GM19455 (cell line): Measurements from ENCODE around the gene ISL1.

Experiments
- ATAC-seq: cut with Tn5 transposase; IDR thresholded peaks from one replicate; pipeline ENCODE4 v1.9.1; 2021; ENCODE audit not compliant: unreplicated experiment

Gene ISL1

DNA sequence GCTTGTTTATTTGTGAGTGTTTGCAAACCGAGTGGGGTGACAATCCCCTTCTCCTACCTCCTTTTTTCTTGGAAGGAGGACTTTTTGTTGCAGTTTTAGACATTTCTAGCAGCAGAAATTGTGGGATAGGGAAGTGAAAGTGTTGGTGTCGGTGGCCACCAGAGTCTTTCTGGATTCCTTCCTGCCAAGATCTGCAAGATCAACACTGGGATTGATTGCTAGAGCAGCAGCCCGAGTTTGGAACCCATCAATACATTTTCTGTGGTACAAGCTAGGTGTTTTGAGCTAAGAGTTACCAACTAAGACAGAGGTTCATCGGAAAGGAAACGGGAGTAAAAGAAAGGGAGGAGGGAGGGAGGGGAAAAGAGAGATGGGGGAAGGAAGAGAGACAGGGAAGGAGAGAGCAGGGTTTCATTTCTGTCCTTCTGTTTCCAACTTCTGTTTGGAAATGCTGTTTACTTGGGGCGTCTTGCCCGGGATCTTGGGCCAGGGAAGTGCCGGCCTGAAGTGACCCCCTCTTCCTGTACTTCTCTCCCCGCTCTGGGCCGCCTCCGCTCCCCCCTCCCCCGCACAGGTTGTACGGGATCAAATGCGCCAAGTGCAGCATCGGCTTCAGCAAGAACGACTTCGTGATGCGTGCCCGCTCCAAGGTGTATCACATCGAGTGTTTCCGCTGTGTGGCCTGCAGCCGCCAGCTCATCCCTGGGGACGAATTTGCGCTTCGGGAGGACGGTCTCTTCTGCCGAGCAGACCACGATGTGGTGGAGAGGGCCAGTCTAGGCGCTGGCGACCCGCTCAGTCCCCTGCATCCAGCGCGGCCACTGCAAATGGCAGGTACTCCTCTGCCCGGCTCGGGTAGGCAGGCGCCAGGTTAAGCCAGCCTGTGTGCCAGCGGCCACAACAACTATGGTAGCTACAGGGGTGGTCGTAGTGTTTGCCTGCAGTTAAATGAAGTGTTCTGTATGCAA is 4.0 kb downstream of the ISL1 start:
- ATAC-seq, result no peak

DNA sequence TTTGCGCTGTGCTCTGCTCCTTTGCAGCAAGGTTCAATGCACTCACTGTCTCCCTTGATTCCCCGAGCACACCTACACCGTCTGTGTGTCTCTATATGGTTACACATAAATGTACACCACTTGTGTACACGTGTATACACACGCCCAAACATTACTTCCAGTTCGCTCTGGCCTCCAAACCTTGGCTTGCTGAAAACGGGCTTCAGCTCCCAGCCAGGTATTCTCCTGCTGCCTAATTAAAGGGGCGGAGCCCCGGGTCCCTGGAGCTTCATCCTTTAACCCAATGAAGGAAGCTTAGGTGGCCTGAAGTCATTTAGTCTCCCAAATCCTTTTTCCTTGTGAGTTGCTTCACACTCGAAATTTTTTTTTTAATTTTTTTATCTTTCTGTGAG is 4.6 kb downstream of the ISL1 start:
- ATAC-seq, result no peak

DNA sequence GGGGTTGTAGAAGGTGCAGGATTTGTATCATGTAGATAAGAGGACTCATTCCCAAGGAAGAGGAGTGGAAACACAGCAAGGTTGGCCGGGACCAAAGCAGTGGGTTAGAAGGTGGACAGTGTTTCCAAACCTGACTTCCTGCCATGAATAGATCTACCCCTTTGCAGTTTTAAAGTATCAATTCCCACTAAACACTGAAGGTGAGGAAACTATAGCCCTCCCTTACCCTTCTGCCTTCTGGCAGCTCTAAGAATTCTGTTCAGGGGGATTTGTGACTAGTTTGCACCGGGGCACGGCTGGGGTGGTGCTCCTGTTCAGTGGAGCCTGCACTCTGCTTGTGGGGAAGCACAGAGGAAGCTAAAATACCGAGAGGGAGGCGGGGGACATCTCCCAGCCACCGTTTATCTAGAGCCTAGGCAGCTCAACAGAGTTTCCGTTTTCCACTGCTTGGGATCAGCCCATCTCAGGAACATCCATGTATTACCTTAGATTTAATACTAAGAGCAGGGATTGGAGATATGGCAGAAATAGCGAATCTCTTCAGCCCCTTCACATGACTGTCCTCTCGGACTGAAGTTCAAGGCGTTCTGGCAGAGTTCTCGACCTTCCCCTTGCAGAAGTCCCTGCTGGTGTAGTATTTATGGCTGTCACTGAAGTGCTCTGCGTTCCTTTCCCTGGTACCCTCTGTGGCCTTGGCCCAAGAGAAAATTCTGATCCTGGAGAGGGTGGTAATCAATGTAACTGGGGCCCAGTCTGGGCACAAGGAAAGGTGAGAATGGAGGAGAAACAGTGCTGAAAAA is 5.4 kb downstream of the ISL1 start:
- ATAC-seq, result no peak

DNA sequence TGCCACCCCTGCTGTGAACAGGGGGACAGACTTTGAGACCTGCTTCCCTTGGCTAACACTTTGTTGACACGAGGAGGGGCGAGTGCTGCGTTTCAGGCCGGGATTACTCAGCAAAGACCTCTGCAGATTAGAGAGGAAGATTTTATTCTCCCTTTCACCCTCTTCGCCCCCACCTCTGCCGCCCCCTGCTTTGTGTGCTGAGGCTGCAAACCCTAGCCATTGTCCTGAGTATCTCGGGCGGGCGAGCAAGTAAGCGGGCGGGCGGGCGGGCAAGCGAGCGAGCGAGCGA is 6.0 kb downstream of the ISL1 start:
- no peak for ATAC-seq

DNA sequence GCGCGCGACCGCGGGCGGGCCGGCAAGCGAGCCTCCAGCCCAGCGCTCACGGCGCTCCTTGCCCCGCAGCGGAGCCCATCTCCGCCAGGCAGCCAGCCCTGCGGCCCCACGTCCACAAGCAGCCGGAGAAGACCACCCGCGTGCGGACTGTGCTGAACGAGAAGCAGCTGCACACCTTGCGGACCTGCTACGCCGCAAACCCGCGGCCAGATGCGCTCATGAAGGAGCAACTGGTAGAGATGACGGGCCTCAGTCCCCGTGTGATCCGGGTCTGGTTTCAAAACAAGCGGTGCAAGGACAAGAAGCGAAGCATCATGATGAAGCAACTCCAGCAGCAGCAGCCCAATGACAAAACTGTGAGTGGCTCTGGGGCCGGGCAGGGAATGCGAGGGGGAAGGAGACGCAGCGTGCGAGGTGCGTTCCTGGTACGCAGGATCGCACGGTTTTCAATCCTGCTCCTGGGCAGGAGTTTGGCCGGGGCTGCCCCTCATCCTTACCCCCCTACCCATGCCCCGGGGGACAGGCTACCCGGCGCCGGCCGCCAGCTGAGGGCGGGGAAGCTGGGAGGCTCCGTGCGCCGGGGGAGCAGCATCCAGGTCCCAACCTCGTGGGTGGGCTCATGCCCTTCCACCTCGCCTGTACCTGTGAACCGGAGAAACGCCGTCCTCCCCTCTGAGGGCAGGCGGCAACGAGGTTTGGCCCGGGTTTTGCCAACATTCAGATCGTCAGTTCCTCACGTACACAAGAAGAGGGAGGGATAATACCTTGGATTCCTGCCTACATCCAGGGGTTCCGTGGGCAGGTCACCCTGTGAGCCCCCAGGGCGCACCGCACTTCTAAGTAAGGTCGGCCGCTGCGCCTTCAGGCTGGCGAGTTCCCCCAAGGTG is 6.6 kb downstream of the ISL1 start:
- no peak for ATAC-seq

DNA sequence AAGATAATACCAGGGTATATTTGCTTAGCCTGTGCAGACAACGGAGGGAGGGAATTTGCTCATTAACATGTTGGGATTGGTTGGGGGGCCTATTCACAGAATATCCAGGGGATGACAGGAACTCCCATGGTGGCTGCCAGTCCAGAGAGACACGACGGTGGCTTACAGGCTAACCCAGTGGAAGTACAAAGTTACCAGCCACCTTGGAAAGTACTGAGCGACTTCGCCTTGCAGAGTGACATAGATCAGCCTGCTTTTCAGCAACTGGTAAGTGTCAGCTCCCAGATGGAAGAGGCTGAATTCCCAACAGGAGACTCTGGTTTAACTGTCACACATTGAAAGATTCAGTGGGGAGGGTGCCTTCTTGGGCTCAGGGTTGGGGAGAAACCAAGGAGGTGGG is 7.9 kb downstream of the ISL1 start:
- ATAC-seq, result no peak

DNA sequence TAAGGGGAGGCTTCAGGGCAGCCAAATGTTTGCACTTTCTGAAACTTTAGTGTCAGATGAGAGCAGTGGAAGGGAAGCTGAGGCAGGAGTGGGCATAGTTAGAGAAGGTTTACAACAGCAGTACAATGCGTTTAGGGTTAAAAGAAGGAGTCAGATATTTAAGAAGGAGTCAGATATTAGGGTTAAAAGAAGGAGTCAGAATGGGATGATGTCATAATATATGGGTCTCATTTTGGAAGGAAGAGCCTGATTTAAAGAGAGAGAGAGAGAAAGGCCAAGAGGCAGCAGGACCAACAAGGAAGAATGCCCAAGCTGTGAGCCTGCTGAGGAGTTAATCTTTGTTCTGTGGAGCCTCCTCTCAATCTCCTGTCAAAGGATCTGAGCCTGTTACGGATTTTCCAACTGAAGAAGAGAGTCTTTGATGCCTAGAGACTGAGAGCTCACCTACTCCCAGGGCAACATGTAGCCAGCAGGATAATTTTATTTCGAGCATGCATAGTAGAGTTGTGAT is 9.5 kb downstream of the ISL1 start:
- ATAC-seq, result no peak

DNA sequence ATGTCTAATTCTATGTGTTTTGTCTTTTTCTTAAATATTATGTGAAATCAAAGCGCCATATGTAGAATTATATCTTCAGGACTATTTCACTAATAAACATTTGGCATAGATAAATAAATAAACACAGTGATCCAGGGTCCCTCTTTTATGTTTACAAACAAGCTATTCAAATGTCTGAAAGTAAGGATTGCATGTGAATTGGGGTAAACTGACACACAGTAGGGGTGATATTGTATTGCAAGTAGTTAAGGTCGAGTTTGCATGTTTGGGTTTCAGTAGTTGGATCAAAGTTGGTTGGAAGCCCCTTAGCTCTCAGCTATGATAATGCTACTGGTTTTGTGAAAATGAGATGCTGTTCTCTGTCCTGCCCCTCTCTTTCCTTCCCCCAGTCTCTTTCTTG is 11.4 kb downstream of the ISL1 start:
- ATAC-seq, result no peak

DNA sequence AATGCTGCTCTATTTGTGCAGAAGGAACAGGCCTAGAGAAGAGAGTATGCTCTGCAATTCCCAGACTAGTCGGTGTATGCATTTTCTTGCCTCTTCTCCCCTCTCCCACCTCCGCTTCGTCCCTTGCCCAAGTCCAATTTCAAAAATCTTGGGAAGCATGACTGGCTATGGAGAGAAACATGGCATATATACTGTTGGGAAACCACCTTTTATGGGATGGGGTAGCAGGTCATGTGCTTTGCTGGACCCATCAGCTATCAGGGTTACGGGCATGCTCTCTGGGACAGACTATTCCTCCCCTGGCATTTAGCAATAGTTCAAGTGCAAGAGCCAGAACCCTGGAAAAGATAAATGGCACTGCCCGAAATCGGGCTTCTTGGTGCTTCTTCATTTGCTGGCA is 12.0 kb downstream of the ISL1 start:
- no peak for ATAC-seq

DNA sequence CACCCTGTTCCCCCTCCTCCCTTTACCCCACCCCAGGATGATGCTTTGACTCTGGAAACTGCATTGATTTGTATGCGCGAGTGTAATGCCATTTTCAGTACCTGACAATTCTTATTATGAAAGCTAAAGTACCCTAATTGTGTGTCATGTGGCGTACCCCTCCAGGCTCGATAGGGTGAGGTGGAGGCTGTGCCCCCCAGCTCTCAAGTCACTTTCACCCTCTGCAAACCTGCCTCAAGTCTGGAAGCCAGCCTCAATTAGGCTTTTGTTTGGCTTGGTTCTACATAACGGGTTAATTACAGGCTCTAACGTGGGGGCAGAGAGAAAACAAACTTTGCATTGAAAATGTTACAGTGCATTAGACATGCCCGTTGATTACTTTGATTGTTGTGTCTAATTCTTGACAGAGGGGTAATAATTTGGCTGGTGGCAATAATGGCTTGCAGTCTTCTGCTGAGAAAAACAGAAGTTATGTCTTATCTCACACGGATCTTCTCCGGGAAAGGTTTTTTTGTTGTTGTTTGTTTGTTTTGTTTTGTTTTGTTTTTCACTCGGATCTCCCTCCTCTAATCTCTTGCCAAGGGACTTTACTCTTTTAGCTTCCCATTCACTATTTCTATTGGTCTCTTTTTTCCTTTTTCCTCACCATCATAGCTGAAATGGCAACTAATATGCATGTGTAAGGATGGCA is 12.6 kb downstream of the ISL1 start:
- no peak for ATAC-seq

DNA sequence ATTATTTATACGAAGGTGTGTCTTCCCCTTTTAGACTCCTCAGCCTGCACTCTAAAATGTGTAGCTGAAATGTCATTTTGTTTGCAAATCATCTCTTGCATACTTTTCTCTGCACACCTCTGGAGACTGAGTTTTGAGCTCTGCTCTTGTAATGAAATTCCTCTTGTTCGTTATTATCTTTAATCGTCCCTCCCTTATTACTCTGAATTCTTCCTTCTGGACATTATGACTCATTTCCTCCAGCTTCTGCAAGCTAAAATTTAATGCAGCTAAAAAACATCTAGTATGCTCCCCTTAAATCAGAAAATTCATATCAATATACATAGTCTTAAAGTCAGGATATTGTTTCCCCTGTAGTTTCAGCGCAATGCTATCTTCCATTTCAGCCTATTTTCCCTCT is 13.5 kb downstream of the ISL1 start:
- ATAC-seq, result no peak

DNA sequence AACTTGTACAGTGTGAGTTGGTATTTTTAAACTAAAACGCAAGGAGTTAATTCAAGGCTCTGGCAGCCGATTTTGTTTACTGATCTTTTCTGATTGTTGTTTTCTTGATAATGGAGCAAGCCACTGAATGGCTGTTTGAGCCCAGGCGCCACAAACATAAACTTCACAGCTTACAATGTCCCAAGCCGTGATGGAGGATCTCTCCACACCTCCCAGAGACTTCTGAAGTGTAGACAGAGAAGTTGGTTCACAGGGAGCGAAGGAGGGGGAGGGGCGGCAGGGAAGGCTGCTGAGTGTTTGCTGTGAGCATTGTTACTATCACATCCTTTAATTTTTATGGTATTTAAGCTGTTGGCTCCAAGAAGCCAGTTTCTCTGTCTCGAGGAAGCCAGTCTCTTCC is 14.7 kb downstream of the ISL1 start:
- no peak for ATAC-seq

DNA sequence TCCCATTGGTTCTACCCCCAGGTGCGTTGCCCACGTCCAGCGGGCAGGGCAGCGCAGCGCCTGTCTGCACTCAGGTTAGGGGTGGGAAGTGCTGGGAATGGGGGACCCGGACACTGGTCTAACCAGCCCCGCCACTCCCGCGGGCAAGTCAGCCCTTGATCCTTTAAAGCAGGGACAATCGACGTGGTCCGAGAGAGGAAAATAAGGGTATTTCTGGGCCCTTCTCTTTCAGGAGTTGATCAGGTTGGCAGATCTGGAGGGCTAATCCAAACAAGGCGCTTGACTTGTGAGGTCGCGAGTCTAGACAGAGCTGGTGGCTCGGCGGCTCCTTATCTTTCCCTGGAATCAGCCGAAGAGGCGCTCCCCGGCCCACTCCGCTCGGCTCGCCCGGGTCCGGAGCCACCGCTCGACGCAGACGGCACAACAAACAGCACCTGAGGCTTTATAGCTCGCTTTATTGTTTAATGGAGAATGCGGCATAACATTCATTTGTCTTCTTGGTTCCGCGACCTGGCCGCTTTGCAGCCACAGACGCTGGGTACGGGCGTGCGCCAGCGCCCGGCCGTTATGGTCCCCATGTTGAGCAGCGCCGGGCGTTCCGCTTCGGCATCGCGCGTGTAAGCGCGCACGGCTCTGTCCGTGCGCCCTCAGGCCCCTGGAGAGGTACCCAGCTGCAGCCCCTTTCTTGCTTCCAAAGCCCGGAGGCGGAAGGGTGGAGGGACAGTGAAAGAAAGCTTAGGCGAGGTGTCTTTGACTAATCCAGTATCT is 15.8 kb downstream of the ISL1 start:
- ATAC-seq, result no peak

DNA sequence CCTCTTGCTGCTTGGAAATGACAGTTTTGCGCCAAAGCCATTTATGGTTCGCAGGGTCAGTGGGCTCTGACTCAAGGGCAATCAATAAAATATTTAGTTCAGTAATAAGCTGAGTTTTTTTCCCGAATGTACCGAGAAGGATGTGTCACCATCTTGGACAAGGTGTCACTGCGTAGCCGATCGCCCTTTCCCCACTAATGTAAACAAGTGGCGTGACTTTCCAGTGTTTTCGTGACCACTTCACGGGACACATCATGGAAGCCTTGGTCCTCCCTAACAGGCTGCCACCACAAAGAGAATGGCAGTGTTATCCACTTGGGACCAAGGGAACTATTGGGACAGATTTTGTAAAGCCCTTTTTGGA is 16.4 kb downstream of the ISL1 start:
- ATAC-seq, result no peak

DNA sequence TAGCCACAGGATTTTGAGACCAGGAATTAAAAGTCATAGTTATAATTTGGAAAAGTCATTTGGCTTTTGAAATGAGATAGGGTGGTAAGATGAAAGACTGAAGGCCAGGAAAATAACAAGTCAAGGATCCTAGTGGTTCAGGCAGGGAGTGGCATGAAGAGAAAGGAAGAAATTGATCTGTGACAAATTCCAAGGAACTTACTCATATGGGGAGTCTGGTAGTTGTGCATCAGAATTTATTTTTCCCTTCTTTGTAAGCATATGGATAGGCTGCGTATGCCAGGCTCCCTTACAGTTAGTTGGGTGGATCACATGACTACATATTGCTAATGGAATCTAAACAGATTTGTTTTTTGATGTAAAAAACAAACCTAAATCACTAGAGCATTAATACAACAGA is 21.0 kb downstream of the ISL1 start:
- ATAC-seq, result no peak

DNA sequence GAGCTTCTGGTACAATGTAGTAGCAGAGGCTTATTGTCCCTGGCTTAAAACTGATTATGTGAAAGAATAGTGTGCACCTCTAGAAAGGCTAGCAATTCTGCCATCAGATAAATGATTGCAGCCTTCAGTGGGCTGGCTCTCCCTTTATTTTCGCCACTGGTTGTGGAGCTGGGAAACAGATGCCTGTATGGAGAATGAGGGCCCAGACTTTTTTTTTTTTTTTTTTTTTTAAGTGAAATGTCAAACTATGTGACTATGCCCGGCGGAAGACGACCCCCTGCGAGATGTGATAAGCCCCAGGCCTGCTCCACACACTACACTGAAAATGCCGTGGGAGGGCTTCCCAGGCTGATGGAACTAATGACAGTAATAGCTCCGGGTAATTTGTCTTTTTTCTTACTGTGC is 28.7 kb downstream of the ISL1 start:
- no peak for ATAC-seq

DNA sequence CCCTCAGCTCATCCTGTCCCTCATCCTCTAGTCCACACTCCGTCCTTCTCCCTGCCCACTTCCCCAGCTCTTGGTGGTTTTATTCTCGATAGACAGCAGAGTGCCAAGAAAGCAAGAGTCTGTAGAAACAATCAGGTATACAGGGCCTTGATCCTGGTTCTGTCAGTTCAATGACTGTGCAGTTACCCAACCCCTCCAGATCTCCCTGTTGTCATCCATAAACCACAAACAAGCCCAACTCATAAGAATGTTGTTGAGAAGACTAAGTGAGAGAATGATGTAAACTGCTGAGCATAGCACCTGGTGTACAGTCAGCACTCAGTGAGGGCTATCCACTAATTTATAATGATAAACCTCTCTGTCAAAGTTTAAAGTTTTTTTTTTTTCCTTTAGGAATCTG is 31.3 kb downstream of the ISL1 start:
- ATAC-seq, result no peak

DNA sequence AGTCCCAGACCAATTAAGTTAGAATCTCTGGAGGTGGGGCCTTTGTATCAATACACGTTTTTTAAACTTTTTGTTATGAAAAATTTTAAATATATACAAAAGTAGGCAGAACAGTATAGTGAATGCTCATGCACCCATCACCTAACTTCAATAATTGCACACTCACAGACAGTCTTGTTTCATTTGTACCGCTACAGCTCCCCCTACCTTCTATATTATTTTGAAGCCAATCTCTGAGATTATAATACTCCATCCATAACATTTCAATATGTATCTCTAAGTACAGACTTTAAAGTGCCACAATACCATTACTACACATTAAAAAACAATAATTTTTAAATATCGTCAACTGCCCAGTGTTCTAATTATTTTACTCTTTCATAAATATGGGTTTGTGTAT is 32.9 kb downstream of the ISL1 start:
- no peak for ATAC-seq

DNA sequence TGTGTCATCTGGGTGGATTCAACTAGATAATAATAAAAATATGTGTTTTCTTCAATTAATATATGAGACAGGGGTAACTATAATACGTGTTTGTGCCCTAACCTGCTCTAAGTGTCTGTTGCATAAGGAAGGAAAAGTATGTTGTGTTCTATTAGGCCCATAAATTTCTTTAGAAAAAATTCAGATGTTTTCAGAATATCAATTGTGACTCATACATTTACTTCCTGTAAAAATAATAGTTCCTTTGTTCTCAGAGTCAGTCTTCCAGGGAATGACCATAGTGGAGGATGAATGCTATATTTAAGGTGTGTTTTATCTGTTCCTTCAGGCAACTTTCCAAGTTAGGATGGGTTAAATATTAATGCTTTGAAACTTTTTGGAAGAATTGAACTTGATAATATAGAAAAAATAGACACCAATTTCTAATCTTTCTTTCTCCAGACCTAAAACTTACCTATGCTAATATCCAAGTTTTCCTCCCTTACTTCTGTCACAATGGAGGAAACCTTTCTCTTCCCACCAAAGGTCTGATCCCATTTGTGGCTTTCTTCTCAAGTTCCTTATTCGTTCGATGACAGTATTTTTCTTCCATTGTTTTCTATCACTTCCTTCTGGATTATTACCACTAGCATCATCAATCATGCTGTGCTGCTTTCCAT is 49.9 kb downstream of the ISL1 start:
- no peak for ATAC-seq
